Type B pancreatic cell (in vitro differentiated cells): ENCODE measurements around the gene HTATIP2. TPM values are rescaled to one million over a fixed set of nuclear protein-coding genes. Genes with fewer than 3 reads are reported as not detected.
"Not testable (repeated sequence)": the region's sequence is repeated elsewhere in the genome, so short reads cannot be mapped to it uniquely, and the experiment has no call there.

Experiments used
- DNase-seq: peaks from one replicate; pipeline ENCODE4 v3.0.0; 2021; ENCODE audit warnings: mixed read lengths; ENCODE audit not compliant: unreplicated experiment; ENCODE audit errors: extremely low spot score
- H3K27ac Mint-ChIP-seq: 2 replicates; pipeline ENCODE4 v1.8.0; 2021; ENCODE audit warnings: mild to moderate bottlenecking, mixed read lengths
- H3K27me3 Mint-ChIP-seq: 2 replicates; pipeline ENCODE4 v1.8.0; 2021; ENCODE audit warnings: mixed read lengths
- H3K36me3 Mint-ChIP-seq: 2 replicates; pipeline ENCODE4 v1.8.0; 2021; ENCODE audit warnings: mixed read lengths
- H3K4me1 Mint-ChIP-seq: one replicate; pipeline ENCODE4 v1.8.0; 2021; ENCODE audit warnings: mixed read lengths; ENCODE audit not compliant: unreplicated experiment
- H3K4me3 Mint-ChIP-seq: 2 replicates; pipeline ENCODE4 v1.8.0; 2021; ENCODE audit warnings: mild to moderate bottlenecking, mixed read lengths
- H3K9me3 Mint-ChIP-seq: 2 replicates; pipeline ENCODE4 v1.8.0; 2021; ENCODE audit warnings: mixed read lengths
- total RNA-seq: library from RNA; stranded (reverse); gene quantifications from 2 replicates; pipeline ENCODE4 v1.2.1, GENCODE V29; 2021; ENCODE audit warnings: low replicate concordance
- TF ChIP-seq, protein P1 (sequence below): fragments of 200-600 bp; sonication (generic); conservative IDR thresholded peaks from 2 replicates; pipeline ENCODE4 v1.5.0; 2021; ENCODE audit warnings: antibody characterized with exemption, mild to moderate bottlenecking

Gene HTATIP2
- total RNA-seq, 1 donor from 2014 or later = 15.8 TPM

- no peaks in the 10 kb centered on the region for H3K9me3 Mint-ChIP-seq
- H3K27me3 Mint-ChIP-seq = no peaks in the 10 kb centered on the region
- no peak overlapping the region for H3K27ac Mint-ChIP-seq
- no peak overlapping the region for H3K4me3 Mint-ChIP-seq
- H3K4me1 Mint-ChIP-seq = peaks cover 5% of the 10 kb centered on the region
- no peak for DNase-seq
- TF ChIP-seq, protein P1, sequence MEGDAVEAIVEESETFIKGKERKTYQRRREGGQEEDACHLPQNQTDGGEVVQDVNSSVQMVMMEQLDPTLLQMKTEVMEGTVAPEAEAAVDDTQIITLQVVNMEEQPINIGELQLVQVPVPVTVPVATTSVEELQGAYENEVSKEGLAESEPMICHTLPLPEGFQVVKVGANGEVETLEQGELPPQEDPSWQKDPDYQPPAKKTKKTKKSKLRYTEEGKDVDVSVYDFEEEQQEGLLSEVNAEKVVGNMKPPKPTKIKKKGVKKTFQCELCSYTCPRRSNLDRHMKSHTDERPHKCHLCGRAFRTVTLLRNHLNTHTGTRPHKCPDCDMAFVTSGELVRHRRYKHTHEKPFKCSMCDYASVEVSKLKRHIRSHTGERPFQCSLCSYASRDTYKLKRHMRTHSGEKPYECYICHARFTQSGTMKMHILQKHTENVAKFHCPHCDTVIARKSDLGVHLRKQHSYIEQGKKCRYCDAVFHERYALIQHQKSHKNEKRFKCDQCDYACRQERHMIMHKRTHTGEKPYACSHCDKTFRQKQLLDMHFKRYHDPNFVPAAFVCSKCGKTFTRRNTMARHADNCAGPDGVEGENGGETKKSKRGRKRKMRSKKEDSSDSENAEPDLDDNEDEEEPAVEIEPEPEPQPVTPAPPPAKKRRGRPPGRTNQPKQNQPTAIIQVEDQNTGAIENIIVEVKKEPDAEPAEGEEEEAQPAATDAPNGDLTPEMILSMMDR = no peak
- H3K36me3 Mint-ChIP-seq = no peaks in the 10 kb centered on the region
Measured at GRCh38 chr11:20373147-20373546, 9.6 kb downstream of the HTATIP2 start.

DNA sequence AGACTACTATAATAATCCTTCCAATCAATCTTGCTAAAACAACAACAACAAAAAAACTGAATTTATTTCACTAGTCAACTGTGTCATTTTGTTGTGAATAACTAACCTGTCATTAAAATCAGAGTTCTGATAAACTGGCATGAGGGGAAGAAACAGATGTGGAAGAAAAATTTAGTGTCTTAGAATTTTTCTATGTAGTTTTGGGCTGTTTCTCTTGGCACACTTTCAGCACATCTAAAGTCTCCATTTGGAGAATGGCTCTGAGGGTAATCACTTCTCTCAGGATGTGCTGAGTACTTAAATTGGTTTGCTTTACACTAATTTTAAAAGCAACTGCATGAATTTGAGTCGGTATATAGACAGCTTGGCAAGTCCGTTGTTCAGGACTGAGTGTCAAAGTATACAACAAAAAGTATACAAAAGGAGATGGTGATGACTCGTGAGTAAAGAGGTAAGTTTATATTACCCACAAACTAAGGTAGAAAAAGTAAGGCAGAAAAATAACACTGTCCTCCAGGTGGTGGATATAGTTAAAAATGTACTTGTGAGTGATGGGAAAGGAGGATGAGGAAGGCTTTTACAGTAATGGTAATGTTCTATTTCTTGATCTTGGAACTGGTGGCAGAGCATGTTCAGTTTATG lies 10.2 kb downstream of the HTATIP2 start:
- no peak for DNase-seq
- H3K4me3 Mint-ChIP-seq = no peak overlapping the region
- TF ChIP-seq, protein P1 = no peak
- H3K36me3 Mint-ChIP-seq = no peaks in the 10 kb centered on the region
- H3K27me3 Mint-ChIP-seq = no peaks in the 10 kb centered on the region
- H3K9me3 Mint-ChIP-seq = no peaks in the 10 kb centered on the region
- no peak overlapping the region for H3K27ac Mint-ChIP-seq
- H3K4me1 Mint-ChIP-seq = peaks cover 5% of the 10 kb centered on the region

- no peaks in the 10 kb centered on the region for H3K9me3 Mint-ChIP-seq
- DNase-seq = no peak
- H3K27me3 Mint-ChIP-seq = no peaks in the 10 kb centered on the region
- peak overlapping the region; percentile 11 for H3K4me3 Mint-ChIP-seq
- TF ChIP-seq, protein P1 = no peak
- H3K36me3 Mint-ChIP-seq = no peaks in the 10 kb centered on the region
- peak overlapping the region; percentile 81 for H3K27ac Mint-ChIP-seq
- peaks cover 5% of the 10 kb centered on the region for H3K4me1 Mint-ChIP-seq
Measured at GRCh38 chr11:20374741-20375300, 11.3 kb downstream of the HTATIP2 start.

GRCh38 chr11:20376162-20376730 lies 12.7 kb downstream of the HTATIP2 start:
- H3K9me3 Mint-ChIP-seq = no peaks in the 10 kb centered on the region
- H3K27ac Mint-ChIP-seq = no peak overlapping the region
- no peak for DNase-seq
- no peaks in the 10 kb centered on the region for H3K27me3 Mint-ChIP-seq
- H3K36me3 Mint-ChIP-seq = no peaks in the 10 kb centered on the region
- TF ChIP-seq, protein P1 = no peak
- H3K4me3 Mint-ChIP-seq = no peak overlapping the region
- peaks cover 5% of the 10 kb centered on the region for H3K4me1 Mint-ChIP-seq

DNA sequence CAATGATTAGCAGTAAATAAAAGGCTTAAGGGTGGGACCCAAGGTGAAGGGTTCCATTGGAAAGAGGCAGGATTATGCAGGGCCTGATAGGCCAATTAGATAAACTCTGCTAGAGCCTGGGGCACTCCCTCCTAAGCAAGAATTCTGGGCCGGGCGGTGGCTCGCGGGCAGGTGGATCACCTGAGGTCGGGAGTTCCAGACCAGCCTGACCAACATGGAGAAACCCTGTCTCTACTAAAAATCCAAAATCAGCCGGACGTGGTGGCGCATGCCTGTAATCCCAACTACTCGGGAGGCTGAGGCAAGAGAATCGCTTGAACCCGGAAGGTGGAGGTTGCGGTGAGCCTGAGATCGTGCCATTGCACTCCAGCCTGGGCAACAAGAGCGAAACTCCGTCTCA lies 22.5 kb downstream of the HTATIP2 start:
- peak overlapping the region; percentile 62 for H3K27ac Mint-ChIP-seq
- H3K27me3 Mint-ChIP-seq, H3K9me3 Mint-ChIP-seq, DNase-seq, H3K36me3 Mint-ChIP-seq, H3K4me1 Mint-ChIP-seq: not testable (repeated sequence)
- peak overlapping the region; percentile 71 for H3K4me3 Mint-ChIP-seq
